ENCODE results near the gene PCDHGB5.
A peak's percentile ranks its signal among the peaks of the same experiment; 100 is the strongest.

- TF ChIP-seq CTCF (IDR thresholded peaks at IDR 0.05) = peak; percentile 43 to 79 (median 64)
- TF ChIP-seq POLR2A (IDR thresholded peaks at IDR 0.05) = peak in 1 of 2 donors; percentile 18
These were observed 19.9 kb downstream of the PCDHGB5 start, which contains the start of gene PCDHGB7 for GRCh38 chr5:141417494-141418172.
